A549 (cell line): Measurements from ENCODE around the gene MED1. TPM values are rescaled to one million over a fixed set of nuclear protein-coding genes. Genes with fewer than 3 reads are reported as not detected.

ENCODE experiments used
- BHLHE40 ChIP-seq: IDR thresholded peaks from 2 replicates; pipeline ENCODE4 v1.6.1; 2012; ENCODE audit warnings: low read depth, low read length, inconsistent platforms
- CEBPB ChIP-seq, 2 experiments: fragments of >200 bp in 1 of 2; sonication (Bioruptor Twin) in 1 of 2; formaldehyde crosslinking in 1 of 2; IDR thresholded peaks; 2 replicates each; pipeline ENCODE4 v1.6.1; 2012 to 2016
- E2F6 ChIP-seq: IDR thresholded peaks from 2 replicates; pipeline ENCODE4 v1.6.1; 2012; ENCODE audit warnings: low read depth, borderline replicate concordance
- ESRRA ChIP-seq: fragments of 150-350 bp; IDR thresholded peaks from 2 replicates; pipeline ENCODE4 v1.6.1; 2014; ENCODE audit warnings: mild to moderate bottlenecking, low read length, borderline replicate concordance
- FOSB ChIP-seq: fragments of 250-450 bp; sonication (Bioruptor Pico); IDR thresholded peaks from 2 replicates; pipeline ENCODE4 v1.5.0; 2020; ENCODE audit warnings: mild to moderate bottlenecking, moderate library complexity
- FOXS1 ChIP-seq: fragments of 250-450 bp; sonication (Bioruptor Pico); IDR thresholded peaks from 2 replicates; pipeline ENCODE4 v1.5.0; 2020; ENCODE audit warnings: mild to moderate bottlenecking, moderate library complexity
- GATA3 ChIP-seq: IDR thresholded peaks from 2 replicates; pipeline ENCODE4 v1.6.1; 2012; ENCODE audit warnings: borderline replicate concordance
- HDAC2 ChIP-seq: fragments of 200-600 bp; sonication (generic); IDR thresholded peaks from 2 replicates; pipeline ENCODE4 v1.6.1; 2016
- HEYL ChIP-seq: fragments of 250-450 bp; sonication (Bioruptor Pico); IDR thresholded peaks from 2 replicates; pipeline ENCODE4 v1.8.0; 2021; ENCODE audit warnings: mild to moderate bottlenecking, moderate library complexity
- HOXB13 ChIP-seq: fragments of 250-450 bp; sonication (Bioruptor Pico); IDR thresholded peaks from 2 replicates; pipeline ENCODE4 v1.5.0; 2020; ENCODE audit warnings: low read depth, mild to moderate bottlenecking, moderate library complexity
- HOXB5 ChIP-seq: fragments of 250-450 bp; sonication (Bioruptor Pico); IDR thresholded peaks from 2 replicates; pipeline ENCODE4 v1.5.0; 2020; ENCODE audit warnings: mild to moderate bottlenecking, moderate library complexity
- JUNB ChIP-seq: fragments of >200 bp; sonication (Bioruptor Twin); formaldehyde crosslinking; IDR thresholded peaks from 2 replicates; pipeline ENCODE4 v1.6.1; 2016
- MAX ChIP-seq: IDR thresholded peaks from 2 replicates; pipeline ENCODE4 v1.6.1; 2012
- MAZ ChIP-seq: fragments of 150-350 bp; IDR thresholded peaks from 2 replicates; pipeline ENCODE4 v1.6.1; 2014; ENCODE audit warnings: antibody characterized with exemption, low read depth, low read length, borderline replicate concordance
- MYC ChIP-seq: IDR thresholded peaks from 2 replicates; pipeline ENCODE4 v1.6.1; 2012; ENCODE audit warnings: mild to moderate bottlenecking, inconsistent platforms, low read length, improper control_type of control experiment, borderline replicate concordance
- NPAS2 ChIP-seq: fragments of 250-450 bp; sonication (Bioruptor Pico); IDR thresholded peaks from 2 replicates; pipeline ENCODE4 v1.8.0; 2022; ENCODE audit warnings: mild to moderate bottlenecking, moderate library complexity, borderline replicate concordance
- NR3C1 ChIP-seq: fragments of >200 bp; sonication (Bioruptor Twin); formaldehyde crosslinking; IDR thresholded peaks from 3 replicates; pipeline ENCODE4 v1.6.1; 2017
- PBX3 ChIP-seq: IDR thresholded peaks from 2 replicates; pipeline ENCODE4 v1.6.1; 2012
- PHF8 ChIP-seq: fragments of 200-600 bp; sonication (generic); IDR thresholded peaks from 2 replicates; pipeline ENCODE4 v1.6.1; 2016; ENCODE audit warnings: low read depth, mild to moderate bottlenecking, antibody characterized with exemption, moderate library complexity, borderline replicate concordance
- RARB ChIP-seq: fragments of 250-450 bp; sonication (Bioruptor Pico); IDR thresholded peaks from 2 replicates; pipeline ENCODE4 v1.8.0; 2021; ENCODE audit warnings: mild to moderate bottlenecking, moderate library complexity
- REST ChIP-seq: fragments of 200-600 bp; sonication (generic); IDR thresholded peaks from 2 replicates; pipeline ENCODE4 v1.6.1; 2016; ENCODE audit warnings: antibody characterized with exemption, mild to moderate bottlenecking, moderate library complexity
- RFX5 ChIP-seq: fragments of 450-650 bp; IDR thresholded peaks from 2 replicates; pipeline ENCODE4 v1.7.1; 2014; ENCODE audit warnings: antibody characterized with exemption, mild to moderate bottlenecking, moderate library complexity
- RNF2 ChIP-seq: fragments of 200-600 bp; sonication (generic); IDR thresholded peaks from 2 replicates; pipeline ENCODE4 v1.6.1; 2016; ENCODE audit warnings: low read depth, mild to moderate bottlenecking, antibody characterized with exemption, moderate library complexity, borderline replicate concordance
- TFCP2L1 ChIP-seq: fragments of 250-450 bp; sonication (Bioruptor Pico); IDR thresholded peaks from 2 replicates; pipeline ENCODE4 v1.5.0; 2021; ENCODE audit warnings: mild to moderate bottlenecking
- TP53 ChIP-seq: fragments of 250-450 bp; sonication (Bioruptor Pico); IDR thresholded peaks from 2 replicates; pipeline ENCODE4 v1.5.0; 2021; ENCODE audit warnings: mild to moderate bottlenecking, moderate library complexity
- polyA plus RNA-seq, 4 experiments: library from polyadenylated mRNA; depleted of rRNA in 3 of 4; stranded (reverse); fragments of >200 nt; fragmentation: RNase III in 1 of 4; extraction: RNeasy Plus Mini Kit Qiagen cat#74134 plus additional on column Dnase treatment in 1 of 4; gene quantifications; 2 replicates in 3 of 4; 3 replicates in 1 of 4; pipeline ENCODE4 v1.2.3, GENCODE V29; 2011 to 2017
- TF ChIP-seq, protein P1 (sequence below): fragments of 150-350 bp; IDR thresholded peaks from 2 replicates; pipeline ENCODE4 v1.6.1; 2014; ENCODE audit warnings: low read depth, mild to moderate bottlenecking, low read length
- TF ChIP-seq, protein P2 (sequence below): fragments of 250-450 bp; sonication (Bioruptor Pico); IDR thresholded peaks from 2 replicates; pipeline ENCODE4 v1.5.0; 2021; ENCODE audit warnings: mild to moderate bottlenecking, moderate library complexity, borderline replicate concordance

Gene MED1
- polyA plus RNA-seq, 2 of the 4 experiments (the other 2 are of a cell fraction) = 33.8 to 76.2 TPM

- TF ChIP-seq CEBPB (IDR thresholded peaks at IDR 0.05) = peak in 1 of 2 experiments; percentile 74; a peak in 1 of 4 replicates
- TF ChIP-seq HEYL (CRISPR knock-in tag) = no peak
- TF ChIP-seq, protein P1, sequence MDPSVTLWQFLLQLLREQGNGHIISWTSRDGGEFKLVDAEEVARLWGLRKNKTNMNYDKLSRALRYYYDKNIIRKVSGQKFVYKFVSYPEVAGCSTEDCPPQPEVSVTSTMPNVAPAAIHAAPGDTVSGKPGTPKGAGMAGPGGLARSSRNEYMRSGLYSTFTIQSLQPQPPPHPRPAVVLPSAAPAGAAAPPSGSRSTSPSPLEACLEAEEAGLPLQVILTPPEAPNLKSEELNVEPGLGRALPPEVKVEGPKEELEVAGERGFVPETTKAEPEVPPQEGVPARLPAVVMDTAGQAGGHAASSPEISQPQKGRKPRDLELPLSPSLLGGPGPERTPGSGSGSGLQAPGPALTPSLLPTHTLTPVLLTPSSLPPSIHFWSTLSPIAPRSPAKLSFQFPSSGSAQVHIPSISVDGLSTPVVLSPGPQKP = no peak
- peak; percentile 77 for TF ChIP-seq MAX
- peak; percentile 72 for TF ChIP-seq RARB (CRISPR knock-in tag)
- TF ChIP-seq RNF2 = no peak
- TF ChIP-seq TP53 (CRISPR knock-in tag) = peak; percentile 97
- no peak for TF ChIP-seq E2F6
- no peak for TF ChIP-seq NPAS2 (CRISPR knock-in tag)
- peak; percentile 61; the same call in 1 of the 2 replicates for TF ChIP-seq HOXB5 (CRISPR knock-in tag)
- no peak for TF ChIP-seq HOXB13 (CRISPR knock-in tag)
- TF ChIP-seq MAZ = peak; percentile 31; the same call in 1 of the 2 replicates
- TF ChIP-seq JUNB = no peak
- peak; percentile 100 for TF ChIP-seq REST
- TF ChIP-seq PBX3 = no peak; the same call in 1 of the 2 replicates
- no peak; the same call in 1 of the 2 replicates for TF ChIP-seq RFX5
- TF ChIP-seq, protein P2, sequence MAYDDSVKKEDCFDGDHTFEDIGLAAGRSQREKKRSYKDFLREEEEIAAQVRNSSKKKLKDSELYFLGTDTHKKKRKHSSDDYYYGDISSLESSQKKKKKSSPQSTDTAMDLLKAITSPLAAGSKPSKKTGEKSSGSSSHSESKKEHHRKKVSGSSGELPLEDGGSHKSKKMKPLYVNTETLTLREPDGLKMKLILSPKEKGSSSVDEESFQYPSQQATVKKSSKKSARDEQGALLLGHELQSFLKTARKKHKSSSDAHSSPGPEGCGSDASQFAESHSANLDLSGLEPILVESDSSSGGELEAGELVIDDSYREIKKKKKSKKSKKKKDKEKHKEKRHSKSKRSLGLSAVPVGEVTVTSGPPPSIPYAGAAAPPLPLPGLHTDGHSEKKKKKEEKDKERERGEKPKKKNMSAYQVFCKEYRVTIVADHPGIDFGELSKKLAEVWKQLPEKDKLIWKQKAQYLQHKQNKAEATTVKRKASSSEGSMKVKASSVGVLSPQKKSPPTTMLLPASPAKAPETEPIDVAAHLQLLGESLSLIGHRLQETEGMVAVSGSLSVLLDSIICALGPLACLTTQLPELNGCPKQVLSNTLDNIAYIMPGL (CRISPR knock-in tag) = peak; percentile 84
- peak; percentile 95 for TF ChIP-seq FOSB (CRISPR knock-in tag)
- no peak for TF ChIP-seq HDAC2
- no peak for TF ChIP-seq FOXS1 (CRISPR knock-in tag)
- TF ChIP-seq NR3C1 = no peak
- TF ChIP-seq GATA3 = peak; percentile 99
- TF ChIP-seq ESRRA = no peak
- TF ChIP-seq PHF8 = peak; percentile 96
- no peak for TF ChIP-seq BHLHE40
- peak; percentile 75; the same call in 1 of the 2 replicates for TF ChIP-seq MYC
- peak; percentile 96 for TF ChIP-seq TFCP2L1
Observed at GRCh38 chr17:39461113-39461925, 10.3 kb upstream of the MED1 start, which contains the start of gene CDK12 (continued).
